WTC11 (cell line): ENCODE results near the gene STK31. TPM values are rescaled to one million over a fixed set of nuclear protein-coding genes. Genes with fewer than 3 reads are reported as not detected.

Source experiments
- ATAC-seq: fragments of 200-7000 bp; cut with Tn5 transposase; 2 replicates; pipeline ENCODE4 v1.10.0; 2021; ENCODE audit warnings: mild to moderate bottlenecking, moderate library complexity
- CTCF ChIA-PET: fragments of 300-600 bp; sonication (Branson Sonifier 250); formaldehyde crosslinking; loops from one replicate; lab custom pipeline; 2021; ENCODE audit warnings: antibody characterized with exemption; lab: Charles Lee
- POLR2A ChIA-PET: fragments of 350-600 bp; sonication (Branson Sonifier 250); formaldehyde crosslinking; loops from one replicate; lab custom pipeline; 2021; ENCODE audit warnings: antibody characterized with exemption; lab: Charles Lee
- DNase-seq: peaks from one replicate; pipeline ENCODE4 v3.0.0; 2021; ENCODE audit warnings: low spot score
- H3K27ac Mint-ChIP-seq: 2 replicates; pipeline ENCODE4 v1.8.0; 2021; ENCODE audit warnings: mixed read lengths
- H3K27me3 Mint-ChIP-seq: 2 replicates; pipeline ENCODE4 v1.8.0; 2021; ENCODE audit warnings: low read depth, mild to moderate bottlenecking, moderate library complexity, mixed read lengths
- H3K36me3 Mint-ChIP-seq: 2 replicates; pipeline ENCODE4 v1.8.0; 2021; ENCODE audit warnings: mixed read lengths
- H3K4me1 Mint-ChIP-seq: 2 replicates; pipeline ENCODE4 v1.8.0; 2022; ENCODE audit warnings: mixed read lengths
- H3K4me3 Mint-ChIP-seq: 2 replicates; pipeline ENCODE4 v1.8.0; 2021; ENCODE audit warnings: mild to moderate bottlenecking, moderate library complexity, mixed read lengths
- H3K9me3 Mint-ChIP-seq: 2 replicates; pipeline ENCODE4 v1.8.0; 2021; ENCODE audit warnings: mixed read lengths
- CREM ChIP-seq: sonication (generic); formaldehyde crosslinking; IDR thresholded peaks from 2 replicates; pipeline ENCODE4 v1.8.1; 2022; ENCODE audit warnings: mild to moderate bottlenecking, missing genetic modification reagents, moderate library complexity
- EMX1 ChIP-seq: fragments of 250-450 bp; sonication (Bioruptor Pico); IDR thresholded peaks from 2 replicates; pipeline ENCODE4 v1.8.0; 2021; ENCODE audit warnings: mild to moderate bottlenecking
- JAZF1 ChIP-seq: fragments of 250-450 bp; sonication (Bioruptor Pico); IDR thresholded peaks from 2 replicates; pipeline ENCODE4 v1.9.0; 2021; ENCODE audit warnings: moderate library complexity, mild to moderate bottlenecking, inconsistent platforms
- KAT7 ChIP-seq: sonication (generic); formaldehyde crosslinking; IDR thresholded peaks from 2 replicates; pipeline ENCODE4 v1.8.1; 2023; ENCODE audit warnings: missing genetic modification reagents, mild to moderate bottlenecking, borderline replicate concordance
- TEAD4 ChIP-seq: sonication (generic); formaldehyde crosslinking; IDR thresholded peaks from 2 replicates; pipeline ENCODE4 v1.8.0; 2022; ENCODE audit warnings: mild to moderate bottlenecking, missing genetic modification reagents
- ZNF263 ChIP-seq: sonication (generic); formaldehyde crosslinking; IDR thresholded peaks from 2 replicates; pipeline ENCODE4 v1.8.1; 2022; ENCODE audit warnings: low read depth, mild to moderate bottlenecking, moderate library complexity, missing genetic modification reagents
- ZNF317 ChIP-seq: sonication (generic); formaldehyde crosslinking; IDR thresholded peaks from 2 replicates; pipeline ENCODE4 v1.8.1; 2023; ENCODE audit warnings: low read depth, mild to moderate bottlenecking, moderate library complexity, missing genetic modification reagents, borderline replicate concordance
- ZNF396 ChIP-seq: fragments of 250-450 bp; sonication (Bioruptor Pico); IDR thresholded peaks from 2 replicates; pipeline ENCODE4 v1.8.0; 2021; ENCODE audit warnings: mild to moderate bottlenecking, moderate library complexity, borderline replicate concordance
- ZNF416 ChIP-seq: fragments of 250-450 bp; sonication (Bioruptor Pico); IDR thresholded peaks from 2 replicates; pipeline ENCODE4 v1.9.0; 2021; ENCODE audit warnings: mild to moderate bottlenecking, inconsistent platforms
- ZNF423 ChIP-seq: fragments of 250-450 bp; sonication (Bioruptor Pico); IDR thresholded peaks from 2 replicates; pipeline ENCODE4 v2.1.2; 2022; ENCODE audit warnings: mild to moderate bottlenecking, moderate library complexity
- total RNA-seq: library from RNA; stranded (reverse); gene quantifications from 3 replicates; pipeline ENCODE4 v1.2.3, GENCODE V29; 2021
- TF ChIP-seq, protein P1 (sequence below): sonication (generic); formaldehyde crosslinking; IDR thresholded peaks from 2 replicates; pipeline ENCODE4 v1.8.1; 2022; ENCODE audit warnings: low read depth, missing genetic modification reagents, borderline replicate concordance
- TF ChIP-seq, protein P2 (sequence below): sonication (generic); formaldehyde crosslinking; IDR thresholded peaks from 2 replicates; pipeline ENCODE4 v1.8.1; 2023; ENCODE audit warnings: mild to moderate bottlenecking, missing genetic modification reagents, borderline replicate concordance
- TF ChIP-seq, protein P3 (sequence below): fragments of 200-600 bp; IDR thresholded peaks from 2 replicates; pipeline ENCODE4 v1.8.0; 2022; ENCODE audit warnings: antibody characterized with exemption
- TF ChIP-seq, protein P4 (sequence below): fragments of 250-450 bp; sonication (Bioruptor Pico); IDR thresholded peaks from 2 replicates; pipeline ENCODE4 v2.1.2; 2022; ENCODE audit warnings: mild to moderate bottlenecking, moderate library complexity
- TF ChIP-seq, protein P5 (sequence below): sonication (generic); formaldehyde crosslinking; IDR thresholded peaks from 2 replicates; pipeline ENCODE4 v1.8.0; 2023; ENCODE audit warnings: mild to moderate bottlenecking, missing genetic modification reagents

Gene STK31
- total RNA-seq, 1 experiment from 2014 or later: 0.42 TPM

DNA sequence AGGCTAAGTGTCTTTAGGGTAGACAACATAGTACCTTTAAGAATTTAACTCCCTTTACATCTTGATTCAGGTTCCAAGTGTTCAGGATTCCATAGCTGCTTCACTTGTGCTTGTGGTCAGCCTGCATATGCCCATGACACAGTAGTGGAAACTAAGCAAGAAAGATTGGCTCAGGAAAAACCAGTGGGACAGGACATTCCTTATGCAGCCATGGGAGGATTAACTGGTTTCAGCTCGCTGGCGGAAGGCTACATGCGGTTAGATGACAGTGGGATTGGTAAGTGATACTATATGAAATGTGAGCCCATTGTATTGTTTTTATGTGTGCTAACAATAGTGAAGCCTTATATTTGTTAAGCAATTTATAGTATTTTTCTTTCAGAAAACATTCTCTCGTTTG is 18.7 kb upstream of the STK31 start:
- CTCF ChIA-PET: no interaction called here

DNA sequence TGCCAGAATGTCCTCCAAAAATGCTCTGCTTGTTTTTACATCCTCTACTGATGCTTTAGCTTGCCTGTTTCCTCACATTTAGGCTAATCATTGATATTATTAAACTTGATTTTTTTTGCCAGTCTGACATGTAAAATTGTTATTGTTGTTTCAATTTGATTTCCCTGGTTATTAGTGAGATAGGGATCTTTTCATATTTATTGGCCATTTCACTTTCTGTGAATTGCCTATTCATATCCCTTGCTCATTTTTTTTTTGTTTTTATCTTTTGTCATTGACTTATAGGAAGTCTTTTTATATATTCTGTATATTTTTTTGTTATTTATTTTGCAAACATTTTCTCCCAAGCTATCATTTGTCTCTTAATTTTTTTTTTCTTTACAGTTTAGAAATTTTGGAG is 16.8 kb upstream of the STK31 start:
- no peak overlapping the region for H3K4me3 Mint-ChIP-seq
- H3K4me1 Mint-ChIP-seq: no peaks in the 10 kb centered on the region
- CTCF ChIA-PET: interaction anchor here (0.6 to 0.9 kb wide), 2 partner anchors 33 to 147 kb away, joined by 3 read pairs; no protein-coding TSS in a partner anchor
- peaks cover 48% of the 10 kb centered on the region for H3K36me3 Mint-ChIP-seq
- POLR2A ChIA-PET: interaction anchor here (1.4 kb wide), 1 partner anchor 11 kb away, joined by 3 read pairs; no protein-coding TSS in a partner anchor
- H3K27ac Mint-ChIP-seq: no peak overlapping the region
- TF ChIP-seq ZNF396 (no peak), EMX1 (CRISPR knock-in tag) (no peak), KAT7 (no peak), ZNF263 (CRISPR knock-in tag) (no peak), JAZF1 (no peak)
- ATAC-seq (no peak), DNase-seq (no peak)
- no peaks in the 10 kb centered on the region for H3K27me3 Mint-ChIP-seq
- H3K9me3 Mint-ChIP-seq: peaks cover 7% of the 10 kb centered on the region; the same call in 1 of the 2 replicates

More for the DNA sequence above, 18.7 kb upstream of the STK31 start:
- H3K4me1 Mint-ChIP-seq: no peaks in the 10 kb centered on the region
- DNase-seq (no peak), ATAC-seq (no peak)
- POLR2A ChIA-PET: no interaction called here
- no peak for TF ChIP-seq CREM (CRISPR knock-in tag)
- TF ChIP-seq ZNF317 (CRISPR knock-in tag): no peak
- TF ChIP-seq, protein P1, sequence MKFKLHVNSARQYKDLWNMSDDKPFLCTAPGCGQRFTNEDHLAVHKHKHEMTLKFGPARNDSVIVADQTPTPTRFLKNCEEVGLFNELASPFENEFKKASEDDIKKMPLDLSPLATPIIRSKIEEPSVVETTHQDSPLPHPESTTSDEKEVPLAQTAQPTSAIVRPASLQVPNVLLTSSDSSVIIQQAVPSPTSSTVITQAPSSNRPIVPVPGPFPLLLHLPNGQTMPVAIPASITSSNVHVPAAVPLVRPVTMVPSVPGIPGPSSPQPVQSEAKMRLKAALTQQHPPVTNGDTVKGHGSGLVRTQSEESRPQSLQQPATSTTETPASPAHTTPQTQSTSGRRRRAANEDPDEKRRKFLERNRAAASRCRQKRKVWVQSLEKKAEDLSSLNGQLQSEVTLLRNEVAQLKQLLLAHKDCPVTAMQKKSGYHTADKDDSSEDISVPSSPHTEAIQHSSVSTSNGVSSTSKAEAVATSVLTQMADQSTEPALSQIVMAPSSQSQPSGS (CRISPR knock-in tag): no peak
- H3K36me3 Mint-ChIP-seq: peaks cover 59% of the 10 kb centered on the region
- peaks cover 7% of the 10 kb centered on the region; the same call in 1 of the 2 replicates for H3K9me3 Mint-ChIP-seq
- H3K4me3 Mint-ChIP-seq: no peak overlapping the region
- no peaks in the 10 kb centered on the region for H3K27me3 Mint-ChIP-seq
- no peak overlapping the region for H3K27ac Mint-ChIP-seq

DNA sequence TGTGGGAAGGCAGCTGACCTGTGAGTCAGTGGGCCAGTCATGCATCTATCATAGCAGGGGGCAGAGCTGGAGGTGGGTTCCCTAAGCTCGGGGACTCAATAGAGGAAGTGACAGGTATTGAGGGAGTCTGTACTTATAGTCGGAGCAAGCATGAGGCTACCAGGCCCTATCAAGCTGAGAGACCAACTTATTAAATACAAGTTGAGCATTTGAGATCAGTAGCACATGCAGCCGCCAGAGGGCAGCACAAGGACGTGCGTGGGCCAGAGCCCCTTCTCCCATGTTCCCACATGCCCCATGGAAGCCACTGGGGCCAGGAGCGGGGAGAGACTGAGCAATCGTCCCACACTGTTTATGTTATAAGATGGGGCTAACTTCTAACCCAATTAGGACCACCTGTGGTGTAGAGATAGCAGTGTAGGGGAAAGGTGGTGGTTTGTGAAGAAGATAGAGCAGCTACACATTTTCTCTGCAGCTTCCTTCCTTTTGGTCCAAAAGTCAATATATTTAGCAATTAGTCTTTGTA is 13.0 kb upstream of the STK31 start:
- peak; percentile 99 for ATAC-seq
- Mint-ChIP-seq H3K9me3 (peaks cover 7% of the 10 kb centered on the region; the same call in 1 of the 2 replicates), H3K4me1 (no peaks in the 10 kb centered on the region), H3K4me3 (no peak overlapping the region), H3K36me3 (peaks cover 31% of the 10 kb centered on the region)
- POLR2A ChIA-PET: interaction anchor here (0.9 kb wide), 1 partner anchor 639 kb away, joined by 3 read pairs; no protein-coding TSS in a partner anchor
- CTCF ChIA-PET: interaction anchor here (0.6 to 2.8 kb wide), 33 partner anchors 9 to 424 kb away, joined by 3 to 28 read pairs (median 4); partner anchors contain the start of genes CCDC126, FAM221A and STK31
- DNase-seq: peak; percentile 85
- TF ChIP-seq, protein P2, sequence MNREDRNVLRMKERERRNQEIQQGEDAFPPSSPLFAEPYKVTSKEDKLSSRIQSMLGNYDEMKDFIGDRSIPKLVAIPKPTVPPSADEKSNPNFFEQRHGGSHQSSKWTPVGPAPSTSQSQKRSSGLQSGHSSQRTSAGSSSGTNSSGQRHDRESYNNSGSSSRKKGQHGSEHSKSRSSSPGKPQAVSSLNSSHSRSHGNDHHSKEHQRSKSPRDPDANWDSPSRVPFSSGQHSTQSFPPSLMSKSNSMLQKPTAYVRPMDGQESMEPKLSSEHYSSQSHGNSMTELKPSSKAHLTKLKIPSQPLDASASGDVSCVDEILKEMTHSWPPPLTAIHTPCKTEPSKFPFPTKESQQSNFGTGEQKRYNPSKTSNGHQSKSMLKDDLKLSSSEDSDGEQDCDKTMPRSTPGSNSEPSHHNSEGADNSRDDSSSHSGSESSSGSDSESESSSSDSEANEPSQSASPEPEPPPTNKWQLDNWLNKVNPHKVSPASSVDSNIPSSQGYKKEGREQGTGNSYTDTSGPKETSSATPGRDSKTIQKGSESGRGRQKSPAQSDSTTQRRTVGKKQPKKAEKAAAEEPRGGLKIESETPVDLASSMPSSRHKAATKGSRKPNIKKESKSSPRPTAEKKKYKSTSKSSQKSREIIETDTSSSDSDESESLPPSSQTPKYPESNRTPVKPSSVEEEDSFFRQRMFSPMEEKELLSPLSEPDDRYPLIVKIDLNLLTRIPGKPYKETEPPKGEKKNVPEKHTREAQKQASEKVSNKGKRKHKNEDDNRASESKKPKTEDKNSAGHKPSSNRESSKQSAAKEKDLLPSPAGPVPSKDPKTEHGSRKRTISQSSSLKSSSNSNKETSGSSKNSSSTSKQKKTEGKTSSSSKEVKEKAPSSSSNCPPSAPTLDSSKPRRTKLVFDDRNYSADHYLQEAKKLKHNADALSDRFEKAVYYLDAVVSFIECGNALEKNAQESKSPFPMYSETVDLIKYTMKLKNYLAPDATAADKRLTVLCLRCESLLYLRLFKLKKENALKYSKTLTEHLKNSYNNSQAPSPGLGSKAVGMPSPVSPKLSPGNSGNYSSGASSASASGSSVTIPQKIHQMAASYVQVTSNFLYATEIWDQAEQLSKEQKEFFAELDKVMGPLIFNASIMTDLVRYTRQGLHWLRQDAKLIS (CRISPR knock-in tag): no peak
- TF ChIP-seq TEAD4 (CRISPR knock-in tag) (no peak), ZNF423 (CRISPR knock-in tag) (peak; percentile 14; the same call in 1 of the 2 replicates), ZNF416 (CRISPR knock-in tag) (0 out of 2 replicates have a peak, but pooled peaks have one; percentile 13)
- TF ChIP-seq, protein P3, sequence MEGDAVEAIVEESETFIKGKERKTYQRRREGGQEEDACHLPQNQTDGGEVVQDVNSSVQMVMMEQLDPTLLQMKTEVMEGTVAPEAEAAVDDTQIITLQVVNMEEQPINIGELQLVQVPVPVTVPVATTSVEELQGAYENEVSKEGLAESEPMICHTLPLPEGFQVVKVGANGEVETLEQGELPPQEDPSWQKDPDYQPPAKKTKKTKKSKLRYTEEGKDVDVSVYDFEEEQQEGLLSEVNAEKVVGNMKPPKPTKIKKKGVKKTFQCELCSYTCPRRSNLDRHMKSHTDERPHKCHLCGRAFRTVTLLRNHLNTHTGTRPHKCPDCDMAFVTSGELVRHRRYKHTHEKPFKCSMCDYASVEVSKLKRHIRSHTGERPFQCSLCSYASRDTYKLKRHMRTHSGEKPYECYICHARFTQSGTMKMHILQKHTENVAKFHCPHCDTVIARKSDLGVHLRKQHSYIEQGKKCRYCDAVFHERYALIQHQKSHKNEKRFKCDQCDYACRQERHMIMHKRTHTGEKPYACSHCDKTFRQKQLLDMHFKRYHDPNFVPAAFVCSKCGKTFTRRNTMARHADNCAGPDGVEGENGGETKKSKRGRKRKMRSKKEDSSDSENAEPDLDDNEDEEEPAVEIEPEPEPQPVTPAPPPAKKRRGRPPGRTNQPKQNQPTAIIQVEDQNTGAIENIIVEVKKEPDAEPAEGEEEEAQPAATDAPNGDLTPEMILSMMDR: peak; percentile 86
- TF ChIP-seq, protein P4, sequence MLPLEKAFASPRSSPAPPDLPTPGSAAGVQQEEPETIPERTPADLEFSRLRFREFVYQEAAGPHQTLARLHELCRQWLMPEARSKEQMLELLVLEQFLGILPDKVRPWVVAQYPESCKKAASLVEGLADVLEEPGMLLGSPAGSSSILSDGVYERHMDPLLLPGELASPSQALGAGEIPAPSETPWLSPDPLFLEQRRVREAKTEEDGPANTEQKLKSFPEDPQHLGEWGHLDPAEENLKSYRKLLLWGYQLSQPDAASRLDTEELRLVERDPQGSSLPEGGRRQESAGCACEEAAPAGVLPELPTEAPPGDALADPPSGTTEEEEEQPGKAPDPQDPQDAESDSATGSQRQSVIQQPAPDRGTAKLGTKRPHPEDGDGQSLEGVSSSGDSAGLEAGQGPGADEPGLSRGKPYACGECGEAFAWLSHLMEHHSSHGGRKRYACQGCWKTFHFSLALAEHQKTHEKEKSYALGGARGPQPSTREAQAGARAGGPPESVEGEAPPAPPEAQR (CRISPR knock-in tag): 0 out of 2 replicates have a peak, but pooled peaks have one; percentile 44
- TF ChIP-seq, protein P5, sequence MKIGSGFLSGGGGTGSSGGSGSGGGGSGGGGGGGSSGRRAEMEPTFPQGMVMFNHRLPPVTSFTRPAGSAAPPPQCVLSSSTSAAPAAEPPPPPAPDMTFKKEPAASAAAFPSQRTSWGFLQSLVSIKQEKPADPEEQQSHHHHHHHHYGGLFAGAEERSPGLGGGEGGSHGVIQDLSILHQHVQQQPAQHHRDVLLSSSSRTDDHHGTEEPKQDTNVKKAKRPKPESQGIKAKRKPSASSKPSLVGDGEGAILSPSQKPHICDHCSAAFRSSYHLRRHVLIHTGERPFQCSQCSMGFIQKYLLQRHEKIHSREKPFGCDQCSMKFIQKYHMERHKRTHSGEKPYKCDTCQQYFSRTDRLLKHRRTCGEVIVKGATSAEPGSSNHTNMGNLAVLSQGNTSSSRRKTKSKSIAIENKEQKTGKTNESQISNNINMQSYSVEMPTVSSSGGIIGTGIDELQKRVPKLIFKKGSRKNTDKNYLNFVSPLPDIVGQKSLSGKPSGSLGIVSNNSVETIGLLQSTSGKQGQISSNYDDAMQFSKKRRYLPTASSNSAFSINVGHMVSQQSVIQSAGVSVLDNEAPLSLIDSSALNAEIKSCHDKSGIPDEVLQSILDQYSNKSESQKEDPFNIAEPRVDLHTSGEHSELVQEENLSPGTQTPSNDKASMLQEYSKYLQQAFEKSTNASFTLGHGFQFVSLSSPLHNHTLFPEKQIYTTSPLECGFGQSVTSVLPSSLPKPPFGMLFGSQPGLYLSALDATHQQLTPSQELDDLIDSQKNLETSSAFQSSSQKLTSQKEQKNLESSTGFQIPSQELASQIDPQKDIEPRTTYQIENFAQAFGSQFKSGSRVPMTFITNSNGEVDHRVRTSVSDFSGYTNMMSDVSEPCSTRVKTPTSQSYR (CRISPR knock-in tag): no peak
- TF ChIP-seq, all 79 proteins: peak for 4
- no peak overlapping the region for H3K27ac Mint-ChIP-seq
- H3K27me3 Mint-ChIP-seq: no peaks in the 10 kb centered on the region
